DND-41 (cell line): ENCODE measurements around the gene FOXI1.

Experiments
- ATAC-seq: fragments of 200-7000 bp; cut with Tn5 transposase; 3 replicates; pipeline ENCODE4 v1.9.1; 2021; ENCODE audit warnings: low read depth; ENCODE audit not compliant: insufficient read depth
- DNase-seq: peaks from one replicate; pipeline ENCODE4 v3.0.0-alpha.2; 2020
- H2AFZ ChIP-seq: 2 replicates; pipeline ENCODE4 v1.6.0; 2012; ENCODE audit warnings: low read depth, low read length
- H3K27ac ChIP-seq: 2 replicates; pipeline ENCODE4 v1.5.1; 2012; ENCODE audit warnings: low read length, inconsistent platforms
- H3K27me3 ChIP-seq: fragments of 200-600 bp; sonication (generic); 2 replicates; pipeline ENCODE4 v1.6.0; 2012; ENCODE audit warnings: low read length, mild to moderate bottlenecking, inconsistent platforms; ENCODE audit not compliant: insufficient read depth, poor library complexity
- H3K36me3 ChIP-seq: 2 replicates; pipeline ENCODE4 v1.5.1; 2012; ENCODE audit warnings: low read length, inconsistent platforms; ENCODE audit not compliant: insufficient read depth
- H3K4me1 ChIP-seq: 2 replicates; pipeline ENCODE4 v1.5.1; 2012; ENCODE audit warnings: mild to moderate bottlenecking, low read length; ENCODE audit not compliant: insufficient read depth
- H3K4me2 ChIP-seq: 2 replicates; pipeline ENCODE4 v1.6.0; 2012; ENCODE audit warnings: mild to moderate bottlenecking, moderate library complexity, low read length, inconsistent platforms; ENCODE audit not compliant: insufficient read depth
- H3K4me3 ChIP-seq, 2 experiments: fragments of 200-600 bp in 1 of 2; shearing (Covaris generic) in 1 of 2; 2 replicates each; pipeline ENCODE4 v1.5.1; 2012 to 2016; ENCODE audit warnings: inconsistent platforms in 2 of 2, low read length in 2 of 2, mild to moderate bottlenecking in 2 of 2, low read depth in 1 of 2, moderate library complexity in 1 of 2
- H3K79me2 ChIP-seq: 2 replicates; pipeline ENCODE4 v1.6.0; 2012; ENCODE audit warnings: low read length, inconsistent platforms; ENCODE audit not compliant: insufficient read depth
- H3K9ac ChIP-seq: 2 replicates; pipeline ENCODE4 v1.6.0; 2012; ENCODE audit warnings: low read depth, mild to moderate bottlenecking, inconsistent platforms, low read length, moderate library complexity
- H3K9me3 ChIP-seq: 2 replicates; pipeline ENCODE4 v1.5.1; 2012; ENCODE audit warnings: low read length, moderate library complexity, mild to moderate bottlenecking, inconsistent platforms; ENCODE audit not compliant: insufficient read depth, severe bottlenecking
- H4K20me1 ChIP-seq: 2 replicates; pipeline ENCODE4 v1.6.0; 2012; ENCODE audit warnings: low read length; ENCODE audit not compliant: insufficient read depth
- CTCF ChIP-seq: IDR thresholded peaks from 2 replicates; pipeline ENCODE4 v1.5.1; 2012; ENCODE audit warnings: borderline replicate concordance, low read length, moderate library complexity, mild to moderate bottlenecking; ENCODE audit not compliant: poor library complexity, severe bottlenecking; ENCODE audit errors: extremely low read depth
- EZH2 ChIP-seq: IDR thresholded peaks from 3 replicates; pipeline ENCODE4 v1.6.1; 2012; ENCODE audit warnings: borderline replicate concordance, low read depth, mild to moderate bottlenecking, moderate library complexity, low read length, inconsistent platforms; ENCODE audit not compliant: severe bottlenecking

The FOXI1 gene

GRCh38 chr5:170104299-170104698, 1.4 kb upstream of the FOXI1 start:
- no peaks in the 10 kb centered on the region for H4K20me1 ChIP-seq
- H3K4me3 ChIP-seq: no peak overlapping the region
- H3K9me3 ChIP-seq: peaks cover under 1% of the 10 kb centered on the region
- ATAC-seq (no peak), DNase-seq (no peak)
- H3K27me3 ChIP-seq: no peaks in the 10 kb centered on the region
- no peak overlapping the region for H3K4me2 ChIP-seq
- no peak overlapping the region for H3K9ac ChIP-seq
- H2AFZ ChIP-seq: no peak overlapping the region
- H3K27ac ChIP-seq: no peak overlapping the region
- no peaks in the 10 kb centered on the region for H3K36me3 ChIP-seq
- no peak for TF ChIP-seq EZH2
- TF ChIP-seq CTCF: no peak
- H3K4me1 ChIP-seq: peaks cover 4% of the 10 kb centered on the region
- H3K79me2 ChIP-seq: no peaks in the 10 kb centered on the region

- DNase-seq (no peak), ATAC-seq (no peak)
- no peaks in the 10 kb centered on the region for H3K27me3 ChIP-seq
Measured at GRCh38 chr5:170104710-170105109, 987 bp upstream of the FOXI1 start.

GRCh38 chr5:170107674-170108073, 2.0 kb downstream of the FOXI1 start:
- Histone ChIP-seq H2AFZ (no peak overlapping the region), H4K20me1 (no peaks in the 10 kb centered on the region), H3K9ac (no peak overlapping the region), H3K27ac (no peak overlapping the region), H3K9me3 (no peaks in the 10 kb centered on the region), H3K4me3 (no peak overlapping the region), H3K4me1 (no peaks in the 10 kb centered on the region), H3K27me3 (no peaks in the 10 kb centered on the region), H3K4me2 (no peak overlapping the region), H3K79me2 (no peaks in the 10 kb centered on the region), H3K36me3 (no peaks in the 10 kb centered on the region)
- TF ChIP-seq CTCF: no peak
- no peak for TF ChIP-seq EZH2
- ATAC-seq (no peak), DNase-seq (no peak)

More at GRCh38 chr5:170104710-170105109, 987 bp upstream of the FOXI1 start:
- peaks cover 4% of the 10 kb centered on the region for H3K4me1 ChIP-seq
- no peak overlapping the region for H3K27ac ChIP-seq
- no peaks in the 10 kb centered on the region for H3K9me3 ChIP-seq
- no peaks in the 10 kb centered on the region for H3K79me2 ChIP-seq
- no peak overlapping the region for H3K9ac ChIP-seq
- no peak overlapping the region for H3K4me2 ChIP-seq
- no peaks in the 10 kb centered on the region for H3K36me3 ChIP-seq
- no peak overlapping the region for H2AFZ ChIP-seq
- no peaks in the 10 kb centered on the region for H4K20me1 ChIP-seq
- H3K4me3 ChIP-seq: no peak overlapping the region
- no peak for TF ChIP-seq EZH2
- TF ChIP-seq CTCF: no peak

GRCh38 chr5:170108266-170108785, 2.6 kb downstream of the FOXI1 start:
- Histone ChIP-seq H3K27ac (no peak overlapping the region), H3K36me3 (no peaks in the 10 kb centered on the region), H3K79me2 (no peaks in the 10 kb centered on the region), H3K4me1 (no peaks in the 10 kb centered on the region), H3K27me3 (no peaks in the 10 kb centered on the region), H3K9ac (no peak overlapping the region), H4K20me1 (no peaks in the 10 kb centered on the region), H2AFZ (no peak overlapping the region), H3K4me2 (no peak overlapping the region), H3K9me3 (no peaks in the 10 kb centered on the region), H3K4me3 (no peak overlapping the region)
- no peak for ATAC-seq
- no peak for TF ChIP-seq CTCF
- DNase-seq: no peak
